ENCODE results near the gene UBE2F. TPM values are rescaled to one million over a fixed set of nuclear protein-coding genes. Genes with fewer than 3 reads are reported as not detected.

Gene UBE2F, protein sequence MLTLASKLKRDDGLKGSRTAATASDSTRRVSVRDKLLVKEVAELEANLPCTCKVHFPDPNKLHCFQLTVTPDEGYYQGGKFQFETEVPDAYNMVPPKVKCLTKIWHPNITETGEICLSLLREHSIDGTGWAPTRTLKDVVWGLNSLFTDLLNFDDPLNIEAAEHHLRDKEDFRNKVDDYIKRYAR
- 59.0 and 59.4 TPM in 2 replicates for total RNA-seq

DNA sequence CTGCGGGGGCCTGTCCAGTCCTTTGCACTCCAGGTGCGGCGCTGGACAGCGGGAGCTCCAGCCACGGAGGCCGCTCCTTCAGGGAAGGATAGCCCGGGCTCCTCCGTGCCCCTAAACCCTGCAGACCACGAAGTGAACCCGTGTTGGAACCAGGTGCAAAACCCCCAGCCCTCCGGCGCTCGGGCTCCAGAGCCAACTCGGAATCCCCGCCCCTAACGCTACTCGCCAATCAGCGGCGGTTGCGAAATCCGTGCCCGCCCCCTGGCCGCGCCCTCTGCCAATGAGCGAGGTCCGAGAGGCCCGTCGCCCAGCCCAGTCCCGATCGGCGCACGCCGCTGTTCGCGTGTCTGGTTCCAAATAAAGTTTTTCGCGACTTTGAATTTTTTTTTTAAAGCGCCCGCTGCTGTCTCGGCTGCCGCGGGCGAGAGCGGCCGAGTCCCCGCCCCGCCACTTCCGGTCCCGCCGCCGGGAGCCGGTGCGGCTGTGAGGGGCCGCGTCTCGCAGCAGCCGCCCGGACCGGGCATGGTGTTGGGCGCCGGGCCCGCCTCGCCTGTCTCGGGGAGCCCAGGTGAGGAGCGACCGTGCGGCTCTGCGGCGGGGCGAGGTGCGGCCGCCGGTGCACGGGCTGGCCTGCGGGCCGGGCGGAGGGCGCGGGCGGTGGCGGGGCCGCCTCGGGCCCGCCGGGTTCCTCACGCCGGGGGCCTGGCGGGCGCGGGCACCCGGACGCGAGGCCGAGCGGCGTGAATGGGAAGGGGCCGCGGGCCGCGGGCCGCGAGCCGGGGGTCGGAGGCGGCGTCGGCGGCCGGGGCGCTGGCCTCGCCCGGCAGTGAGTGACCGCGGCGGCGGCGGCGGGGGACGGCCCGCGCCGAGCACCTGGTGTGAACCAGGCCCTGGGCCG, at the start of gene UBE2F:
UBE2F (plus strand) TSS at position 450 of the 898 bp plus-strand sequence. CDS start 6,094 bp downstream, outside the sequence.
- peak; percentile 97 for DNase-seq

- no peak for DNase-seq
Observed at GRCh38 chr2:237917696-237918374, 49.0 kb upstream of the UBE2F start.

DNA sequence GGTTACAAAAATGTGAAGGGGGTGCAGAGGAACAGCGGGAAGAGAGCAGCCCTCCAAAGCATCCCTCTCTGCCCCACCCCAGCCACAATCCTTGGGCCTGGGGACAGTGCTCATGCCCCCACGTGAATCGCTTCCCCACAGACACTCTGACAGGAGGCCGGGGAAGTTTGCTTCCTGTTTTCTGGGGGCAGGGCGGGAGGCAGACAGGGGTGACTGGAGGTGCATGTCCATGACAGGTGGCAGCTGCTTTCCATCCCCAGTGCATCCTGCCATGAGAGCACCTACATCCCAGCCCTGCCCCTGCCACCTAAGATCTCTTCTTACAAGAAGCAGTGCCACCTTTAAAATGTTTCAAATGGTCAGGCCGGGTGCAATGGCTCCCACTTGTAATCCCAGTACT, 47.2 kb upstream of the UBE2F start:
- no peak for DNase-seq

DNA sequence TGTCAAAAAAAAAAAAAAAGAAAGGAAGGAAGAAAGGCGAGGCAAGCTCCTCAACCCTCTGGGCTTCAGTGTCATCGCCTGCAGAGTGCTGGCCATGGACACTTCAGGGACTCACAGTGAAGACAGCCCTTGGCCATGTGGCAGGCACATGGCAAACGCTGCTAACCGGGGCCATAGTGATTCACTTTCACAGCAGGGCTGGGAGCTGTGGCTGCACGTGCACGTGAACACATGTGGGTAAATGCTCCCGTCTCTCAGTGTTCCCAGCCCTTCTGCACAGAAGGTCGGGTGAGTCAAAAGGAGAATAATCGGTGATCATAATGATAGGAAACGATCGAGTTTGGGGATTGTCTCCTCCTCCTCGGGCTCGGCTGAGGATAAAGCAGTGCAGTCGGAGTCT, 46.1 kb upstream of the UBE2F start:
- no peak for DNase-seq

- DNase-seq: no peak
Observed at GRCh38 chr2:237921967-237922492, 44.8 kb upstream of the UBE2F start.

- DNase-seq: no peak
Observed at GRCh38 chr2:237922641-237923361, 44.0 kb upstream of the UBE2F start.

DNA sequence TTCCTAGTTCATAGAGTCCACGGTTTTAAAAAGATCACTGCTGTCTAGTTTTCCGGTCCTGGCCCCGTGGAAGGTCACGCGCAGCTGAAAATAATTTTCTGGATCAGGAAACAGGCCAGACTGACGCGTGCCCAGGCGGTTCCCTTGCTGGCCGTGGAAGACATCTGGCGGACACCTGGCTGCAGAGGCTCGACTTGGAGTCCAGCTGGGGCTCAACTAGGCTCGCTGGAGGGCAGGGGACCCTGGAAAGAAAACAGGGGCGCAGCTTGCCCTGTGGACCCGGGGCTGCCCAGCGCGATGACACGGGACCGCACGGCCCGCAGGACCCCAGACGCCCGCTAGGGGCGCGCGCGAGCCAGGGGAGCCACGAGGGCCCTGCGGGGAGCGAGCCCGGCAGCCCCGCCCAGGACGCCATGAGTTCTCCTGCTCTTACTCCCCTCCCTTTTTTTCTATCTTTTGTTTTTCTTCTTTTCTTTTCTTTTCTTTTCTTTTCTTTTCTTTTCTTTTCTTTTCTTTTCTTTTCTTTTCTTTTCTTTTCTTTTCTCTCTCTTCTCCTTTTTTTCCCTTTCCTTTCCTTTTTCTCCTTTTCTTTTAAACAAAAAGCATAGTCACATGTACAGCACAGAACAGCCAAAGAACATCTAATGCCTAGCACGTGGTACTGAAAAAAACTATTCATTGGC, 43.2 kb upstream of the UBE2F start:
- DNase-seq: peak; percentile 77

DNA sequence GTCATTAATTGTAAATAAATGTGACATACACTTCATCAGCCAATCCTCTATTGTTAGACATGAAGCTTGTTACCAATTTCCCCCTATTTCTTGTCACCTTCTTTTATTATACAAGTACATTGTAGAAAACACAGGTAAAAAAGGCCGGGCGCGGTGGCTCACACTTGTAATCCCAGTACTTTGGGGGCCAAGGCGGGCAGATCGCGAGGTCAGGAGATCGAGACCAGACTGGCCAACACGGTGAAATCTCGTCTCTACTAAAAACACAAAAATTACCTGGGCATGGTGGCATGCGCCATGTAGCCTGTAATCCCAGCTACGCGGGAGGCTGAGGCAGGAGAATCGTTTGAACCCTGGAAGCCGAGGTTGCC, 42.7 kb upstream of the UBE2F start:
- no peak for DNase-seq

GRCh38 chr2:237927135-237927534, 39.7 kb upstream of the UBE2F start:
- no peak for DNase-seq

DNA sequence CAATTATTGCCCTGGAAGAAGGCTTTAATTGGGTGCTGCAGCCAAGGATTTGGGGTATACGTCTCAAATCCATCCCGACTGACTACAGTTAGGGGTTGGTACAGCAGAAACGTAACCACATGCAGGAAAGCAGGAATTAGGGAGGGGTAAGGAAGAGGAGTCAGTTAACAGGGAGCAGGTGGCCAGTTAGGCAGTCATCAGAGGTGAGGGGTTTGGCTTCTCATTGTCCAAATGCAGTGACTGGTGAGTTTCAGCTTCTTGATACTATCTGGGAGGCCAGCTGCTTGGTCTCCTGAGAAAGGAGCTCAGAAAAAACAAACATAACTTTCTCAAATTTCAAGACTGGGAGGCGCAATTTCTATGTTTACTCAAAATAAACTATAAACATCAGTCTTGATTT, 38.8 kb upstream of the UBE2F start:
- DNase-seq: no peak

DNA sequence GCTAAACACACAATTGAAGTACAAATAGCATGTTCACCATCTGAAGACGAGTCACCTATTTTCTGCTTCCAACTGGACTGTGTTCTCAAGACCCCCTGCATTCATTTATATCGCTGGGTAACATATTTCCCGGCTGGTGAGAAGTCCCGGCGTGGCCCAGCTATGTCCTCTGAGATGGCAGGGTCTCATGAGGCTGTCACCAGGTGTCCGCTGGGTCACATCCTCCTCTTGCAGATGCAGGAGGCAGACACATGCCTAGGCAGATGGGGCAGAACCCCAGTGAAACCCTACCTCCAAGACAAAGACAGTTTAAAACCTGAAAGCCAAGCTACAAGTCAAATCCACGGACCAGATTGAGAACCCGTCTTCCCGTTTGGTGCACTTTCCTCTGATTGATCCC, 36.8 kb upstream of the UBE2F start:
- no peak for DNase-seq

GRCh38 chr2:237931205-237931721, 35.6 kb upstream of the UBE2F start:
- no peak for DNase-seq

DNA sequence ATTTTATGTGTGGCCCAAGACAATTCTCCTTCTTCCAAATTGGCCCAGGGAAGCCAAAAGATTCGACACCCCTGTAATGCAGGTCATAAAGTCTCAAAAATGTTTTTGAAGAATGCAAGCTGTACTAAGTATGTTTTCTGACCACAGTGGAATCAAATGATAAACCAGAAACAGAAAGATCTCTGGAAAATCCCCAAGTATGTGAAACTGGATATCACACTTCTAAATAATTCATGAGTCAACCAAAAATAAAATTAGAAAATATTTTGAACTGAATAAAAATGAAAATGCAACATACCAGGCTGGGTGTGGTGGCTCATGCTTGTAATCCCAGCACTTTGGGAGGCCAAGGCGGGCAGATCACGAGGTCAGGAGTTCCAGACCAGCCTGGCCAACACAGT, 34.1 kb upstream of the UBE2F start:
- DNase-seq: no peak

DNA sequence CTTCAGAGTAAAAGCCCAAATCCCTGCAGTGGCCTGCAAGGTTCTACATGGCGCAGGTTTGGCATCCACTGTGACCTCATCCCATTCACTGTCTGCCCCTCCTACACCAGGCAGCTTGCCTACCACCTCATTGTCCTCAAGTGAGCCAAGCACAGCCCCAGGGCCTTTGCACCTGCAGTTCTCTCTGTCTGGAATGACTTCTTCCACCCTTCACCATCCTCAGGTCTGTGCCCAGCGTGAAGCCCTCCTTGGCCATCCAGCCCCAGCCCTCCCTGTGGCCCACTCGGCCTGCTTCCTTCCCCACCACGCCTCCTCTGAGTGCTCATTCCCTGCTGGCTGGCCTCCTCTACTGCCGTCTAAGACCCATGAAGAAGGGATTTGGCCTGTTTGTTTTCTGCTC, 32.6 kb upstream of the UBE2F start:
- DNase-seq: no peak

DNA sequence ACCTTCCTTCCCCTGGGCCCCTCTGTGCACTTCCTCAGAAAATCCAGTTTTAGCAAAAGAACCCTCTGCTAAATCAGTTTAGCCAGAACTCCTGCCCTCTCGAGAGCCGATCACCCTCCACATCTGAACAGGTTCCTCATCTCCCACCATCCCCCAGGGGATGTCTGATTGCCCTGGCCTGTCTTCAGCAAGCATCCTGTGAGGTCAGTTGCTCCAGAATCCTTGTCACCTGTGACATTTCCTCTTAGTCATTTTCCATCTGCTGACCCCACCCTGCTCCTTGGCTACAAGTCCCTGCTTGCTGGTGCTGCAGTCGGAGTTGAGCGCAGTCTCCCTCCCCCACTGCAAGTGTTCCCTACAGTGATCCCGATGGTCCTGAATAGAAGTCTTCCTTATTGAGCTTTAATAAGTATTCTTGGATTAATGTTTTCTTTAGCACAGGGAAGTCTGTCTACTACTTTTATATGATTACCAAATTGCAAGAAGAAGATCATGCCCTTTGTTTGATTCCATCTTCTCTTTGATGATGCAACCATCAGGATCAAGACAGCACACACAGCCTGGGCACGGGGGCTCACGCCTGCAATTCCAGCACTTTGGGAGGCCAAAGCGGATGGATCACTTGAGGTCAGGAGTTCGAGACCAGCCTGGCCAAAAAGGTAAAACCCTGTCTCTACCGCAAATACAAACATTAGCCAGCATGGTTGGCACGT, 30.9 kb upstream of the UBE2F start:
- peak; percentile 33 for DNase-seq

GRCh38 chr2:237939251-237939650, 27.6 kb upstream of the UBE2F start:
- DNase-seq: no peak

DNA sequence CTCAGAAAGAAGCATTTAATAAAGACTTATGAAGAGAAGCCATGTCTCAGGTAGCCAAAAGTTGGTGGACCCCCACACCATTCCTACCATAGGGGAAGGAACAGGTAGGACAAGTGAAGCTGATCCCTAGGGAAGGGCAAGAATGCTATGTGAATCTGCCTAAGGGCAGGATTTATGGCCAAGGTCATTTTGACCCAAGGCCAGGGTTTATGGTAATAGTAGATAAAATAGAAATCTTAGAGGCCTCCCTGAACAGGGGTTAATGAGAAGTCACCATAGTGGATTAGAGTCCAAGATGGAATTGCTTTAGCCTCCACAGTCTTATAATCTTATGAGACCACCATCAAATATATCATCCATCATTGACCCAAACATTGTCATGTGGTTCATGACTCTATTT, 26.0 kb upstream of the UBE2F start:
- DNase-seq: no peak

DNA sequence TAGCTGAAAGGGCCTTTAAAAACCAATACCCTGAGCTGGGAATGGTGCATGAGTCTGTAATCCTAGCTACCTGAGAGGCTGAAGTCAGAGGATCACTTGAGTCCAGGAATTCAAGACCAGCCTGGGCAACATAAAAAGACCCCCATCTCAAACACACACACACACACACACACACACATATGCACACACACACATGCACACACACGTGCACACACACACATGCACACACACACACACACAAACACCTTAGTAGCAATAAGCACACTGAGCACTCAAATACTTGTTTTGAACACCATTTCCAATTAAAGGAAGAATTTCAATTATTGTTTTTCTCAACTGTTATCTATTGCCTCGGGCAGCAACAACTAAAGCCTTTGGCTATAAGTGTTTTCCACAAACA, 25.6 kb upstream of the UBE2F start:
- no peak for DNase-seq

GRCh38 chr2:237942513-237942899, 24.3 kb upstream of the UBE2F start:
- peak; percentile 32 for DNase-seq

DNA sequence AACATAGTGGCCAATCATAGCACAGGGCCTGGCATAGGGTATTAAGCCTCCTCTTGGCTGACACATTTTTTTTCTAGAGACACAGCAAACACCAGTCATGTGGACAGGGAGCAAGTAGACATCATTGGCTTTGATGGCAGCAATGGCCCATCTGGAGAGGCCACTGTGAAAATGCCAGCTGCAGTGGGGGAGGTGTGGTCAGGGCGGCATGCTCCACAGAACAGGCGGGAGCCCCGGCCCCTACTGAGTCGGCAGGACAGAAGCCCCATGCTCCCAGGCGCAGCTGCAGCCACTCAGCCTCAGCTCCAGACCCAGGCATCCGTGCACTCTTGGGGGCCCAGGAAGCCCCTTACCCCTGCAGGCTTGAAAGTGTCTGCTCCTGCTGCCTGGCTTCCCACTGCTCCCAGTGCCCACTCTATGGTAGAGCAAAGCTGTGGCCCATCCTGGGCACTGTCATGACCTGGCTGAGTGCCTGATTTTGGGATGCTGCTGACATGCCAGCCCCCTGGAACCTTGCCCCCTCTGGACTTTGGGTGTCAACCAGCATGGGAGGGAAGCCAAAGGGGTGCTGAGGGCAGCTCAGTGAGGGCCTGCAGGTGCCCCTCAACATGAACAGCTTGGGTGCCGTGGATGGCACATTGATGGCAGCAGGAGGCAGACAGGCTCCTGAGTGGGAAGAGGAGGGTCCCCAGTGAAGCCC, 23.3 kb upstream of the UBE2F start:
- DNase-seq: no peak

GRCh38 chr2:237944302-237944701, 22.5 kb upstream of the UBE2F start:
- DNase-seq: no peak
